22Rv1 (cell line): ENCODE data around the gene EPHA5.

Source experiments
- H3K27ac ChIP-seq: fragments of 450-650 bp; 2 replicates; pipeline ENCODE4 v1.5.1; 2017
- ZFX ChIP-seq: fragments of 450-650 bp; IDR thresholded peaks from 2 replicates; pipeline ENCODE4 v1.6.1; 2017; ENCODE audit warnings: antibody characterized with exemption, borderline replicate concordance
- TF ChIP-seq, protein P1 (sequence below): fragments of 450-650 bp; IDR thresholded peaks from 2 replicates; pipeline ENCODE4 v1.5.1; 2017; ENCODE audit warnings: mild to moderate bottlenecking

The EPHA5 gene

DNA sequence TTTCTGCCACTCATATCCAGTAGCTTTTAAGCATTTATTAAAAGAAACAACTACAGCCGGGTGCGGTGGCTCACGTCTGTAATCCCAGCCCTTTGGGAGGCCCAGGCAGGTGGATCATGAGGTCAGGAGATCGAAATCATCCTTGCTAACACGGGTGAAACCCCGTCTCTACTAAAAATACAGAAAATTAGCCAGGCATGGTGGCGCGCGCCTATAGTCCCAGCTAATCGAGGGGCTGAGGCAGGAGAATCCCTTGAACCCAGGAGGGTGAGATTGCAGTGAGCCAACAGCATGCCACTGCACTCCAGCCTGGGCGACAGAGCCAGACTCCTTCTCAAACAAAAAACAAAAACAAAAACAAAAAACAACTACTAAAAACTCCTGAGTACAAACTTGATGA lies 119.8 kb downstream of the EPHA5 start:
- H3K27ac ChIP-seq = no peak overlapping the region
- no peak for TF ChIP-seq ZFX
- TF ChIP-seq, protein P1, sequence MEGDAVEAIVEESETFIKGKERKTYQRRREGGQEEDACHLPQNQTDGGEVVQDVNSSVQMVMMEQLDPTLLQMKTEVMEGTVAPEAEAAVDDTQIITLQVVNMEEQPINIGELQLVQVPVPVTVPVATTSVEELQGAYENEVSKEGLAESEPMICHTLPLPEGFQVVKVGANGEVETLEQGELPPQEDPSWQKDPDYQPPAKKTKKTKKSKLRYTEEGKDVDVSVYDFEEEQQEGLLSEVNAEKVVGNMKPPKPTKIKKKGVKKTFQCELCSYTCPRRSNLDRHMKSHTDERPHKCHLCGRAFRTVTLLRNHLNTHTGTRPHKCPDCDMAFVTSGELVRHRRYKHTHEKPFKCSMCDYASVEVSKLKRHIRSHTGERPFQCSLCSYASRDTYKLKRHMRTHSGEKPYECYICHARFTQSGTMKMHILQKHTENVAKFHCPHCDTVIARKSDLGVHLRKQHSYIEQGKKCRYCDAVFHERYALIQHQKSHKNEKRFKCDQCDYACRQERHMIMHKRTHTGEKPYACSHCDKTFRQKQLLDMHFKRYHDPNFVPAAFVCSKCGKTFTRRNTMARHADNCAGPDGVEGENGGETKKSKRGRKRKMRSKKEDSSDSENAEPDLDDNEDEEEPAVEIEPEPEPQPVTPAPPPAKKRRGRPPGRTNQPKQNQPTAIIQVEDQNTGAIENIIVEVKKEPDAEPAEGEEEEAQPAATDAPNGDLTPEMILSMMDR = no peak

DNA sequence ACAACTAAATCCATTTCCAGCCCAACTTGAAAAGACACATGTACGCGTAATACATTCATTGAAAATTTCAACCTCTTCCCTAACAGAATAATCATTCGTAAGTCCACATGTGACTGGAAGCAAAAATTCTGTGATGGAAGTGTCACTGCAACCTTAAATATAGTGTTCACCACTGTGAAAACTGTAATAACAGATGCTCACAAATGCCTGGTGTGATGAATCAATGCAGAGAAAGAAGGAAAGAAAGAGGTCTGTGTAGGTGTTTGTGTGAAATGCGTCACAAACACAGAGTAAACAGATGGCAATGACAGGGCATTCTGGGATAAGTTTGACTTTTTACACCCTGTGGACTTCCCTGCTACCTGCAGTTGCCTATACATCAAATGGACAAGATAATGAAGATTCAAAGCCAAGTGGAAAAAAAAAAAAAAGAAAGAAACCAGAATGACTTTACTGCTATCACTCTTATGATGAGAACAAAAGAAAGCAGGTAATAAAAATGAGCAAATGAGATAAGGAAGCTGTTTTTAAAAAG lies 123.3 kb downstream of the EPHA5 start:
- H3K27ac ChIP-seq = no peak overlapping the region
- TF ChIP-seq ZFX = no peak

DNA sequence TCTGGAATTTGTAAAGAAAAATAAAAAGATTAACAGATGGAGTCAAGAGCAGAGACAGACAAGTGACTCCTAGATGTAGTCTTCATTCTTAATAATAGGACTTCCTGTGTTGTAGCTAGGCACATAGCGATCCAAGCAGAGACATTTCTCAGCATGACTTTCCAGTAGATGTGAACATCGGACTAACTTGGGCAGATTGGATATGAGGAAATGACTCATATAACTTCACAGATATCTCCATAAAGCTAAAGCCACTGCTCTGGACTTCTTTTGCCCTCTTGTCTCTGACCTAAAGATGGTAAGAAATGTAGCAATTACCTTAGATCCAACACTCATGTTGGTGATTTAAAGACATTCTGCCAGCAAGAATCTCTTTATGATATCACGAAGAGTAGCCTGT lies 131.7 kb downstream of the EPHA5 start:
- TF ChIP-seq, protein P1 = no peak
- no peak for TF ChIP-seq ZFX
- no peak overlapping the region for H3K27ac ChIP-seq

DNA sequence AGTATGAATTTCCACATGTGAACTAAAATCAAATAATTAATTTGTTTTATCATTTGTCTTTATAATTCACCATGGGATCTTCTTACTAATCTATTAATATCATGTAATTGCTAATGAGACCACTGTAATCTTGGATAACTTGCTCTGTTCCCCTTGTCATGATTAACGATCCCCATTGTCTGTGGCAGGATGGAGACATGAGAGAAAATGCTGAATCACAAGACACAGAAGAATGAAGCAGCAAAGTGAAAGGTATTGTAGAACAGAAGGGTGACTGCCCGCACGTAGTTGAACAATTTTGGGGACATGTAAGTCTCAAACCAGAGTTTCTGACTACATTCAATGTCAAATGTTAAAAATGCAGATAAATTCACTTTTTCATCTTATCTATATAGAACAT lies 135.2 kb downstream of the EPHA5 start:
- TF ChIP-seq, protein P1 = no peak
- no peak for TF ChIP-seq ZFX
- no peak overlapping the region for H3K27ac ChIP-seq

DNA sequence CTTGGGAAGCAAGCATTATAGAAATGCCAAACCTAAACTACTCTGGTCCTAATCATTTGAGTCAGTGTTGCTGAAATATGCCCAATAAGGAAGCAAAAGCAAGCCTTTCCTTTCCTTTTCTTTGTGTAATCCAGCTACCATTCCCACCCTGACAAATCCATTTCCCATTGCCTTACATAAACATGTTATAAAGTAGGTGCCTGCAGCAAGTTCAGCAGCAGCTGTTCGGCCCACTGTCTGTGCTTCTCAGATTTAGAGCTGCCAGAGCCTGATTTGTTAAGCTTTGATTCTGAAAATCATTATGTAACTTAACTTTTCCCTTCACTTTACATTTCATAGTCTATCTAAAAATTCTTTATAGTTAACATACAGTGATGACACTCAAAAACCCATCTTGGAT lies 148.6 kb downstream of the EPHA5 start:
- H3K27ac ChIP-seq = no peak overlapping the region
- no peak for TF ChIP-seq ZFX
- TF ChIP-seq, protein P1 = no peak

DNA sequence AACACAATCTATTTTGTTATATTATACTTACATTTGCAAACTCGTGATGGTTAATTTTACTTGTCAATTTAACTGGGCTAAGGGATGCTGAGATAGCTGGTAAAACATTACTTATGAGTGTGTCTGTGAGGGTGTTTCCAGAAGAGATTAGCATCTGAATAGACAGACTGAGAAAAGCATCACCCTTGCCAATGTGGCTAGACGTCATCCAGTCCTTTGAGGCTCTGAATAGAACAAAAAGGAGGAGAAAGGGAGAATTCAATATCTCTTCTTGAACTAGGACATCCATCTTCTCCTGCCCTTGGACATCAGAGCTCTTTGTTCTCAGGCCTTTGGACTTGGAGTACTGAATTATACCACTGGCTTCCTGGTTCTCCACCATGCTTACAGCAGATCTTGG lies 154.6 kb downstream of the EPHA5 start:
- no peak overlapping the region for H3K27ac ChIP-seq
- TF ChIP-seq, protein P1 = no peak
- no peak for TF ChIP-seq ZFX

DNA sequence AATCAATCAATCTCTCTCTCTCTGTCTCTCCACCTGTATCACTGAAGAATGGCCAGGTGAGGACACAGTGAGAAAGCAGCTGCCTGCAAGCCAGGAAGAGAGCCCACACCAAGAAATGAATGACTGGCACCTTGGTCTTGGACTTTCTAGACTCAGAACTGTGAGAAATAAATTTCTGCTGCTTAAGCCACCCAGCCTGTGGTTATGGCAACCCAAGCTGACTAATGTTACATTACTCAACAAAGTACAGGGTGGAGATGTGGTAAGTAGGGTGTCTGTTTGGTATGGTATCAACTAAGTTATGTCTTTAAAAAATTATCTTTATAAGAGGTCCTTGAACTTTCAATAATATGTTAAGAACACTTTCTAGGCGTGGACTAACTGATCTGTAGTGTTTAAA lies 159.3 kb downstream of the EPHA5 start:
- TF ChIP-seq, protein P1 = no peak
- no peak for TF ChIP-seq ZFX
- H3K27ac ChIP-seq = no peak overlapping the region

DNA sequence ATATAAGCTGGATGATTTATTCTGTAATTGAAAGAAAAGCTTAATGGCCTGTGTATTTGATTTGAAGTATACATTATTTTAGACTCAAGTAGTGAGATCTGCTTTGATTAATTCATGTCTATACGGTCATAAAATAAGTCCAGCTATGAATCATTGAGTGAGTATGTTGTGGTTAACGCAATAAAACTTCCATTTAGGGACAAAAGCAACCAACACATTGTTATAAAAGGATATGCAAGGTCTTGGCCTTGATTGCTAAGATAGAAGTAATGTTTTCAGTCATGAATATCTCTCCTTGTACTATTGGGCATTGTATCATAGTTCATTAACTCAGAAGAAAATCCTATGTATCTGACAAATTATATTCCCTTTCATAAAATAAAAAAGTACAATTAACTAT lies 162.1 kb downstream of the EPHA5 start:
- H3K27ac ChIP-seq = no peak overlapping the region
- TF ChIP-seq ZFX = no peak
- TF ChIP-seq, protein P1 = no peak
